Measurements from ENCODE around the gene FAM156B. TPM values are rescaled to one million over a fixed set of nuclear protein-coding genes. Genes with fewer than 3 reads are reported as not detected.
"Not testable (repeated sequence)": the region's sequence is repeated elsewhere in the genome, so short reads cannot be mapped to it uniquely, and the experiment has no call there.

Gene FAM156B
- total and polyA plus RNA-seq, 3 donors from 2014 or later: 21.4 to 82.6 (median 73.7) TPM

DNA sequence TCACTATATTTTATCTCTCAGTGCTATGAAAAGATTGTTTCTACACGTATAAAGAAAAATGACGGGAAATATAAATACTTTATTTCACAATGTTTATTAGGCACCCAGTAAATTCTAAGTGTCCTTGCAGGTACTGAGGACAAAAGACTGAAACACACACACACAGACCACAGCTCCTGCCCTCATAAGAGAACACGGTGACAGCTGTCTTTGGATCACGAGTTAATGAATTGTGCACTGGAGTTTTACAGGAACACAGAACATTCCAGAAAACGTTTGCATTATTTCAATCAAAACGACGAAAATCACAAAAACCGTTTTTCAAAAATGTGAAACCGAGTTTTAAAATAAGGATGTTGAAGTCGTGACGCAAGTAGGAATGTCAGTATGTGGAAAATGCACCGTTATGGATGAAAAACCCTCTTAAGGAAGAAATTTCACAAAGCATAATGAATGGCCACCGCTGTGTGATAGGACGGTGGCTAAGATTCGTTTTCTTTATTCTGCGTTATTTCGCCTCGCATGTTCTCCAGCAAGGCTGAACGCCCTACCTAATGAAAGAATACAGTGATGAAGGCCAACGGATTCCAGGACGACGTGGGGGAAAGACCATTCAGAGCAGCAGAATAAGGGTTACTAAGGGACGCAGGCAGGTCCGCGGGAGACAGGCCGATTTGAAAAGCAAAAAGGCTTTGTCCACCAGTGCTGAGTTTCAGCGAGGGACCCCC, 37.0 kb downstream of the FAM156B start:
- peak overlapping the region; percentile 83 to 89 for H3K27ac ChIP-seq
- H3K4me1 ChIP-seq: no peaks in the 10 kb centered on the region
- peak overlapping the region; percentile 56 to 70 for H3K4me3 ChIP-seq
- 1% methylated on average over 16 to 27 of the region's 27 CpGs for WGBS, 2 donors
- DNase-seq: no peak
- H3K27me3 ChIP-seq: no peaks in the 10 kb centered on the region
- TF ChIP-seq, protein P1, sequence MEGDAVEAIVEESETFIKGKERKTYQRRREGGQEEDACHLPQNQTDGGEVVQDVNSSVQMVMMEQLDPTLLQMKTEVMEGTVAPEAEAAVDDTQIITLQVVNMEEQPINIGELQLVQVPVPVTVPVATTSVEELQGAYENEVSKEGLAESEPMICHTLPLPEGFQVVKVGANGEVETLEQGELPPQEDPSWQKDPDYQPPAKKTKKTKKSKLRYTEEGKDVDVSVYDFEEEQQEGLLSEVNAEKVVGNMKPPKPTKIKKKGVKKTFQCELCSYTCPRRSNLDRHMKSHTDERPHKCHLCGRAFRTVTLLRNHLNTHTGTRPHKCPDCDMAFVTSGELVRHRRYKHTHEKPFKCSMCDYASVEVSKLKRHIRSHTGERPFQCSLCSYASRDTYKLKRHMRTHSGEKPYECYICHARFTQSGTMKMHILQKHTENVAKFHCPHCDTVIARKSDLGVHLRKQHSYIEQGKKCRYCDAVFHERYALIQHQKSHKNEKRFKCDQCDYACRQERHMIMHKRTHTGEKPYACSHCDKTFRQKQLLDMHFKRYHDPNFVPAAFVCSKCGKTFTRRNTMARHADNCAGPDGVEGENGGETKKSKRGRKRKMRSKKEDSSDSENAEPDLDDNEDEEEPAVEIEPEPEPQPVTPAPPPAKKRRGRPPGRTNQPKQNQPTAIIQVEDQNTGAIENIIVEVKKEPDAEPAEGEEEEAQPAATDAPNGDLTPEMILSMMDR (IDR thresholded peaks at IDR 0.05): no peak
- no peak for TF ChIP-seq POLR2A (IDR thresholded peaks at IDR 0.05)
- H3K36me3 ChIP-seq (ENCODE audit: low read depth, missing control alignments): no peaks in the 10 kb centered on the region
- H3K9me3 ChIP-seq: no peaks in the 10 kb centered on the region
- intact Hi-C loops (cut with DNase I; ENCODE audit: low total_unique reads): no loop called here

DNA sequence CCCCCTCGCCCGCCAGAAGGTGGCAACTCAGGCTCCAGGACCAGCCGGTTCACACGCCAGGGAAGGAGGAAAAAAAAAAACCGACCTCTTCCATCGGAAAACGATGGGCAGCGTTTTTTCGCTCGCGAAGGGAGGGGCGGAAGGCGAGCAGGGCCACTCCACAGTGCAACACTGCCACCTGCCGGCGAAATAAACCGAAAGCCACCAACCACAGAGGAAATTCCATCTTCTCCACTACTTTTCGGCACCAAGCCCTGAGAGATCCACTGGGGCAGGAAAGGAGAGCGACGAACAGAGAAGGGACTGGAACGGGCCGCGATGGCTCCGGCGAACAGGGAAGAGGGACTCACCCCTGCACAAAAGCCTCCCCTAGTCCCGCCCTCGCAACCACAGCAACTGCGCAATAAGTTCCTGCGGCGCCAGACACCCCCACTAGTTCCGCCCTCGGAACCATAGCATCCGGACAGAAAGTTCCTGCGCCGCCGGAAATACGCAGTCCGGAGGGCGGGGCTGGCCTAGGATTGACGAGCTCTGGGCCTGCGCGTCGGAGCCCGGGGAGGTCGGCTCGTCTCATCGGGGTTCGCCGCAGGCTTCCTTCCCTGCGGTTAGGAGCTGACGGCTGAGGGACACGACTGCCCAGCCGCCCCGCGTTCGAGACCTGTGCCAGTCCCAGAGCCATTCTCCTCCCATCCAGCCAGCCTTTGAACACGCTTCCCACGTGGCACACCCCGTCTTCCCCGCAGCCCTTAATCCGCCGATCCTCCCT, 37.8 kb downstream of the FAM156B start:
- Histone ChIP-seq H3K27ac (peak overlapping the region; percentile 83 to 89), H3K4me3 (peak overlapping the region; percentile 56 to 70), H3K27me3 (no peaks in the 10 kb centered on the region), H3K36me3 (ENCODE audit: low read depth, missing control alignments) (no peaks in the 10 kb centered on the region), H3K9me3 (no peaks in the 10 kb centered on the region), H3K4me1 (no peaks in the 10 kb centered on the region)
- intact Hi-C loops (cut with DNase I; ENCODE audit: low total_unique reads): no loop called here
- TF ChIP-seq, protein P1 (IDR thresholded peaks at IDR 0.05): peak; percentile 81 to 95 (median 92)
- no peak for TF ChIP-seq POLR2A (IDR thresholded peaks at IDR 0.05)
- DNase-seq: peak; percentile 93
- 0% methylated on average over 4 to 43 of the region's 61 CpGs for WGBS, 2 donors

DNA sequence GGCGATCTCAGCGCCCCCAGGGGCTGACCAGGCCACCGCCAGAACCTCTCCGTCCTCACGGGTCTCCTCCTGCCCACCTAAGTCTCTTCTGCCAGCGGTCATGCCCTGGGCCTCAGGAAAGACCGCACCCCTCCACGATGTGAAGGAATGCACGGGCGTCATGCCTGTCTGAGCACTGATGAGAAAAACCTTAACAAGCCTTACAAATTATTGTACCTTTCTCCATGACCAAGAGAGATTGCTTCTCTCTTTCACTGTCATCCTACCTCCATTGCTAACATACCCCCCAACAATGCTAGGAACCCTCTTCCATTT, 38.3 kb downstream of the FAM156B start:
- H3K36me3 ChIP-seq (ENCODE audit: low read depth, missing control alignments); H3K4me1 ChIP-seq; intact Hi-C loops (cut with DNase I; ENCODE audit: low total_unique reads); DNase-seq; H3K27me3 ChIP-seq; H3K9me3 ChIP-seq: not testable (repeated sequence)
- 0% methylated on average over 9 of the region's 10 CpGs; no CpG with 5 or more reads in 1 of the 2 donors for WGBS, 2 donors
- Histone ChIP-seq H3K27ac (peak overlapping the region; percentile 83 to 89), H3K4me3 (peak overlapping the region; percentile 56 to 70)

DNA sequence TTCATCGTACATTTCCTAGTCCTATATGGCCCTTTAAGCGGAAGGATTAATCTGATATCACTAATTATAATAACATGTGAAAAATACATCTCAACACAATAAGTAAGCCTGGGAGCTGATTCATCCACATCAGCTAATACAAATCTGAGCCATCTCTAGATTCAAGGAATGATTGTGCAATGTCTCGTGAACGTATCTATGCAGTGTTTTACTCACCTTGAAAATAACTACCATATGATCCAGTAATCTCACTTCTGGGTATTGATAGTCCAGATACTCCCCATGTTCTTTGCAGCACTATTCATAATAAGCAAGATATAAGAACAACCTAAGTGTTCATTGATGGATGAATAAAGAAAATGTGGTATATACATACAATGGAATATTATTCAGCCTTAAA, 43.6 kb downstream of the FAM156B start:
- H3K36me3 ChIP-seq (ENCODE audit: low read depth, missing control alignments); H3K4me1 ChIP-seq; DNase-seq; H3K4me3 ChIP-seq; intact Hi-C loops (cut with DNase I; ENCODE audit: low total_unique reads); H3K9me3 ChIP-seq; H3K27ac ChIP-seq; H3K27me3 ChIP-seq: not testable (repeated sequence)
- no CpG with 5 or more reads among the region's 4 CpGs for WGBS, 2 donors

DNA sequence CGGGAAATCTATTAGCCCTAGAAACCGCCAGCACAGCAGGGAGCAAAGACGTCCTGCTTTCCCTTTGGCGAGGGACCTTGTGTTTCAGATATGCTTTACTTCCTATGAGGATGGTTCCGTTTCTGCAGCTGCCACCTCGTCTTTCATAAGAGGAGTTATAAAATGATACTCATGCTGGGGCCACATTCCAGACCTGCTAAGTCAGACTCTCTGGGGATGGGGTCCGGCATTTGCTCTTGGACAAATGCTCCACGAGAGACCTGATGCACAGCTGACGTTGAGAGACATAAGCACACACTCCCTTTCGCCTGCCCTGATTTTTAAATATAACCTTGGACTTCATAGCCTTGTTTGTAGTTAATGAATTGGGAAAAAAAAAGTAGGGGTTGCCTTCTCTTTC, 44.6 kb downstream of the FAM156B start:
- H3K4me3 ChIP-seq; H3K27ac ChIP-seq; DNase-seq; H3K27me3 ChIP-seq; H3K9me3 ChIP-seq; intact Hi-C loops (cut with DNase I; ENCODE audit: low total_unique reads); H3K4me1 ChIP-seq; H3K36me3 ChIP-seq (ENCODE audit: low read depth, missing control alignments): not testable (repeated sequence)
- WGBS, 2 donors: no CpG with 5 or more reads among the region's 10 CpGs

DNA sequence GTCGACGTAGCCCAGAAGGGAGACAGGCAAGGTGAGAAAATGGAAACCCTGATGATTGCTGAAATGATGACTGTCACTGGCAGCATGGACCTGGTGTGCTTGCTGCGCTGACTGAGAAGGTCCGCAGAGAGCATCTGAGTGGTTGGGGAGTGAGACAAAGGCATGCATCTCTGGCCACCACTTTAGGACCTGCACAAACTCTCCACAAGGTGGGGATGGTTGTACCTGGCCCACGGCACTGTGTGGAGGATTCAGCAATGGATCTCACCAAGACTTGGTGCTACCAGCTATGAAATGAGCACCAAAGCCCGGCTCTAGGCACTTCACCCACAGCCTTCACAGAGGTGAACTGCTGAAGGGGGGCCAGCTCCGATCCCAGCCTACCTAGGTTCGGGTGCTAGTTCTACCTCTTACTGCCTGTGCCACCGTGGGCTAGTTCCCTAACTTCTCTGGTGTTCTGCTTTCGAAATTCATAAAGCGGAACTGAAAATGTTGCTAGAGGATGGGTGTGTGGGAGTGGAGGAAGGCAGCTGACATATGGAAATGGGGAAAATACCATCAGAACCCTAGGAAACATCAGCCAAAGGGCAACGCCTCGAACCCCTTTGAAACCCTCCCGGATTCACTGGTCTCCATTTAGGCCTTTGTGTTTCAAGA, 48.8 kb downstream of the FAM156B start:
- H3K4me1 ChIP-seq; H3K27ac ChIP-seq; intact Hi-C loops (cut with DNase I; ENCODE audit: low total_unique reads); H3K9me3 ChIP-seq; DNase-seq; H3K27me3 ChIP-seq; H3K36me3 ChIP-seq (ENCODE audit: low read depth, missing control alignments); H3K4me3 ChIP-seq: not testable (repeated sequence)
- no CpG with 5 or more reads among the region's 14 CpGs for WGBS, 2 donors

DNA sequence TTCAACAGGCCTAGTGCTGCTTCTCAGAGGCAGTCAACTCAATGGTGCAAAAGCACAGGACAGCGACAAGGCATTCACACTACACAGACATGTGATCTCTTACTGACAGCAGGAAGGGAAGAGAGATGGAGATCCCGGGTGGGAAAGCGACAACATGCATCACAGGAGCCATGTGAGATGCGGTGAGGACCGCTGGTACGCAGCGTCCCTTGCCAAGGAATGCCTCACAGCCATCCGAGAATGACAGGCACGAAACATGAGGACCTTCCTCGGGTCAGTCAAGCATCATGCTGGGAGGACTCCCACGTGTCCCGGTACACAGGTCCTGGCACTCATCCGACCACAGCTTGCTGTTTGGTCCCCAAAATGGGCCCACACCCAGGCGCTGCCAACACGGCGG, 50.4 kb downstream of the FAM156B start:
- H3K4me1 ChIP-seq; H3K9me3 ChIP-seq; H3K4me3 ChIP-seq; H3K36me3 ChIP-seq (ENCODE audit: low read depth, missing control alignments); H3K27me3 ChIP-seq; H3K27ac ChIP-seq; DNase-seq; intact Hi-C loops (cut with DNase I; ENCODE audit: low total_unique reads): not testable (repeated sequence)
- WGBS, 2 donors: no CpG with 5 or more reads among the region's 16 CpGs

DNA sequence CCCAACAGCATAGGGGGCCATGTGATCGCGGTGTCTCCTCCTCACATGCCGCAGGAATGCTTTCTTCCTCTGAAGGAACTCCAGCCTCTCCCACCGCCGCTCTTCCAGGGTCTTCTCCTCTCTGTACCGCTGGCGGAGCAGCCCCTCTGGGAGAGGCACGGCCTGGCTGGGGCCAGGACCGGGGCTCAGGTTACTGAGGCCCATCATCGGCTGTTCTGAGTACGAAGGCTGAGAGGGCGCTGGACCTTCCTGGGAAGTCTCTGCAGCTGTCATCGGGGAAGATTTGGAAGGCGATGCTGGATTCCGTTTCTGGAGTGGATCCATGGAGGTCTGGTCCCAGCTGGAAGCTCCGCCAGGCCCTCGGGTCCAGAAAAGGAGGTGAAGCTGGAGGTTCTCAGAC, 51.1 kb downstream of the FAM156B start:
- H3K27ac ChIP-seq; intact Hi-C loops (cut with DNase I; ENCODE audit: low total_unique reads): not testable (repeated sequence)
- WGBS, 2 donors: no CpG with 5 or more reads among the region's 17 CpGs

DNA sequence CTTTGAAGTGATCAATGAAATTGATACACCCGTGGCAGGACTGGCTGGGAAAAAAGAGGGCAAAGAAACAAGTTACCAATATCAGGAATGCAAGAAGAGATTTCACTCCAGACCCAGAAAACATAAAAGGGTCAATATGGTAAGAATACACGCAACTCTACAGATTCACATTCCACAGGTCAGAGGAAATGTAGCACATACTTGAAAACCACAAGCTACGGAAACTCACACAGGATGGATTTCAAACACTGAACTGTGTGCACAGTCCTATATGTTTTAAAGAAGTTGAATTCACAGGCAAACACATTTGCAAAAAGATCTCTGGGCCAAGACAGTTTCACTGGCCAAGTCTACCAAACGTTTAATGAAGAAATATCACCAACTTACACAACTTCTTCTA, 52.2 kb downstream of the FAM156B start:
- WGBS, 2 donors: no CpG with 5 or more reads among the region's 4 CpGs
- H3K27me3 ChIP-seq; H3K27ac ChIP-seq; DNase-seq; H3K4me3 ChIP-seq; H3K4me1 ChIP-seq; intact Hi-C loops (cut with DNase I; ENCODE audit: low total_unique reads); H3K36me3 ChIP-seq (ENCODE audit: low read depth, missing control alignments); H3K9me3 ChIP-seq: not testable (repeated sequence)

More for the DNA sequence above, 51.1 kb downstream of the FAM156B start:
- not testable (repeated sequence) for H3K27me3 ChIP-seq; DNase-seq; H3K9me3 ChIP-seq; H3K4me3 ChIP-seq; H3K36me3 ChIP-seq (ENCODE audit: low read depth, missing control alignments); H3K4me1 ChIP-seq

DNA sequence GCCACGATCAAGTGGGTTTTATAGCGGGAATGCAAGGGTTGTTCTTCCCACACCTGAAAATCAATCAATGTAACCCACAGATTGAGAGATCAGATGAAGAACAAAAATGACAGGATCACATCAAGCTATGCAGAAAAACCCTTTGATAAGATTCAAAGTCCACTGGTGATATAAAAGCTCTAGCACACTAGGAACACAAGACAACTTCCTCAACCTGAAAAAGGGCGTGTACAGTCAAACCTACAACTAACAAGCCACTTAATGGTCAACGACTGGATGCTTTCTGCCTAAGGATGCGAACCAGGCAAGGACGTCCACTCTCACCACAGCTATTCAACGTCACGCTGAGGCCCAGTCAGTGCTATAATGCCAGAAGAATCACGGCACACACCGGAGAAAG, 52.8 kb downstream of the FAM156B start:
- H3K27ac ChIP-seq; H3K4me3 ChIP-seq; H3K4me1 ChIP-seq; intact Hi-C loops (cut with DNase I; ENCODE audit: low total_unique reads); H3K36me3 ChIP-seq (ENCODE audit: low read depth, missing control alignments); DNase-seq; H3K9me3 ChIP-seq; H3K27me3 ChIP-seq: not testable (repeated sequence)
- no CpG with 5 or more reads among the region's 10 CpGs for WGBS, 2 donors
